ENCODE measurements around the gene ARHGDIA. TPM values are rescaled to one million over a fixed set of nuclear protein-coding genes. Genes with fewer than 3 reads are reported as not detected.

ARHGDIA gene
- polyA plus RNA-seq, 1 experiment, result 62.2 TPM

DNA sequence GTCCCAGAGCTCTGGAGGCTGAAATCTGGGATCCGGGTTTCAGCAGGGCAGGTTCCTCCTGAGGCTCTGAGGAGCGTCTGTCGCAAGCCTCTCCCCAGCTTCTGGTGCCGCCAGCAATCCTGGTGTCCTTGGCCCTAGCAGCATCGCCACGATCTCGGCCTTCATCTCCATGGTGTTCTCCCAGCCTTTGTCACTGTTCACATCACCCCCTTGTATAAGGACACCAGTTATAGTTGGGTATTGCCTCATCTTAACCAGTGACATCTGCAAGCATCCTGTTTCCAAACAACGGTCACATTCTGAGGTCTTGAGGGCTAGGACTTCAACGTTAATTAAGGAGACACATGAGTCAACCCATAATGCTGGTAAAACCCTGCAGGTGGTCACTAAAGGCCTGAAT is 33.5 kb downstream of the ARHGDIA start:
- ChIA-PET CTCF (no interaction called here), POLR2A (no interaction called here)
- no peaks in the 10 kb centered on the region; the same call in 1 of the 2 replicates for H3K9me3 ChIP-seq (ENCODE audit: control insufficient read depth, insufficient read depth, low read length)
- no peak overlapping the region for H3K27ac ChIP-seq (ENCODE audit: low read depth, low read length)
- no peaks in the 10 kb centered on the region for H3K27me3 ChIP-seq (ENCODE audit: control insufficient read depth, insufficient read depth, low read length)
- DNase-seq (ENCODE audit: low read depth, low spot score), result no peak
- TF ChIP-seq, protein P1, sequence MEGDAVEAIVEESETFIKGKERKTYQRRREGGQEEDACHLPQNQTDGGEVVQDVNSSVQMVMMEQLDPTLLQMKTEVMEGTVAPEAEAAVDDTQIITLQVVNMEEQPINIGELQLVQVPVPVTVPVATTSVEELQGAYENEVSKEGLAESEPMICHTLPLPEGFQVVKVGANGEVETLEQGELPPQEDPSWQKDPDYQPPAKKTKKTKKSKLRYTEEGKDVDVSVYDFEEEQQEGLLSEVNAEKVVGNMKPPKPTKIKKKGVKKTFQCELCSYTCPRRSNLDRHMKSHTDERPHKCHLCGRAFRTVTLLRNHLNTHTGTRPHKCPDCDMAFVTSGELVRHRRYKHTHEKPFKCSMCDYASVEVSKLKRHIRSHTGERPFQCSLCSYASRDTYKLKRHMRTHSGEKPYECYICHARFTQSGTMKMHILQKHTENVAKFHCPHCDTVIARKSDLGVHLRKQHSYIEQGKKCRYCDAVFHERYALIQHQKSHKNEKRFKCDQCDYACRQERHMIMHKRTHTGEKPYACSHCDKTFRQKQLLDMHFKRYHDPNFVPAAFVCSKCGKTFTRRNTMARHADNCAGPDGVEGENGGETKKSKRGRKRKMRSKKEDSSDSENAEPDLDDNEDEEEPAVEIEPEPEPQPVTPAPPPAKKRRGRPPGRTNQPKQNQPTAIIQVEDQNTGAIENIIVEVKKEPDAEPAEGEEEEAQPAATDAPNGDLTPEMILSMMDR (IDR thresholded peaks at IDR 0.05; ENCODE audit: low read depth, low read length), result no peak
- no peak overlapping the region for H3K4me3 ChIP-seq (ENCODE audit: low read depth, low read length)

DNA sequence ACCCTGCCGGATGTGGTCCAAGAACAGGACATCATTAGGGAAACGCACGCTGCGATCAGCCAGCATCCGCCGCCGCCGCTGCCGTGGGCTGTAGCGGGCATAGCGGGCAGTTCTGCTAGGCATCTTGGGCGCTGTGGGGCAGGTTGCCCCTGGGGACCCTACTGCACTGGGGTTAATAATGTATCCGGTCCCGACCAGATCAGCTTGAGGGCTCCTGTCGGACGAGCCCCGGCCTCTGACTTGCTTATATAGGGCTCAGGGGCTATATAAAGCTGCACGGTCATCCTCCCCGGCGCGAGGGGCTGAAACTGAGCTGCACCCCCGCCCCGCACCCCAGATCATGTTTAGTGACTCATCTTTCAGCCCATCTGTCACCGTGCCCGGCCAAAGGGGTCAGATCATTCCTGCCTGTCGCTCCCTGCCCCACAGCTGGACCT is 36.3 kb downstream of the ARHGDIA start, which contains the start of gene PPP1R27:
Gene PPP1R27 (minus strand): TSS at position 220 of the 437 bp plus-strand sequence. CDS start 97 bp downstream, at position 123.
- CTCF ChIA-PET, result no interaction called here
- Histone ChIP-seq H3K27me3 (ENCODE audit: control insufficient read depth, insufficient read depth, low read length) (no peaks in the 10 kb centered on the region), H3K27ac (ENCODE audit: low read depth, low read length) (no peak within 1 kb of the TSS), H3K9me3 (ENCODE audit: control insufficient read depth, insufficient read depth, low read length) (no peaks in the 10 kb centered on the region; the same call in 1 of the 2 replicates), H3K4me3 (ENCODE audit: low read depth, low read length) (peak within 1 kb of the TSS; percentile 80)
- TF ChIP-seq, protein P1 (IDR thresholded peaks at IDR 0.05; ENCODE audit: low read depth, low read length), result no peak
- no peak for DNase-seq (ENCODE audit: low read depth, low spot score)
- POLR2A ChIA-PET, result no interaction called here

DNA sequence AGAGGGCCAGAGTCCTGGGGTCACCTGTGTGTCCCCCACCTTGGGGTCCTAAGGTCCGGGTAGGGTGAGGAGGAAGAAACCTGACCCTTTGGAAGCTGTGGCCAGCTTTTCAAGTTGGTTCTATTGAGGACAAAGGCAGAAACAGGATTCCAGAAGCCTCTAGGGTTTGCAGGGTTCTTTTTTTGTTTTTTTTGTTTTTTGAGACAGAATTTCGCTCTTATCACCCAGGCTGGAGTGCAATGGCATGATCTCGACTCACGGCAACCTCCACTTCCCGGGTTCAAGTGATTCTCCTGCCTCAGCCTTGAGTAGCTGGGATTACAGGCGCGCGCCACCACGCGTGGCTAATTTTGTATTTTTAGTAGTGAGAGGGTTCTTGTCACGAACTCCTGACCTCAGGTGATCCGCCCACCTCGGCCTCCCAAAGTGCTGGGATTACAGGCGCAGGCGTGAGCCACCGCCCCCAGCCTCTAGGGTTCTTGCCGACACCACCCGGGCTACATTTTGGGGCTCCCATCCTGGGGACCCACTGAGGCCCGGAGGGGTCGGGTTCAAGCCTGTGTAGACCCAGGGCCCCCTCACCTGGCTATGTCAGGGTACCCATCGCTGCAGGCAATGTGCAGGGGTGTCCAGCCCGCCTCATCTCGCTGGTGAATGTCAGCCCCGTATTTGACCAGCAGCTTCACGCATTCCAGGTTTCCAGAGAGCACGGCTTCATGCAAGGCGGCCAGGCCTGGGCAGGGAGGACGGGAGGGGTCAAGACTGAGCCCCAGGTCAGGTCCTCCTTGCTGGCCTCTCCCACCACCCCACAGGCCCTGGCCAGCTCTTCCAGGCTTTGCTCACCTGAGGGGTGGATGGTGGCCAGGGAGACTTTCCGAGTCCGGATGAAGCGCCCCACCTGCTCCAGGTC is 37.0 kb downstream of the ARHGDIA start:
- no peaks in the 10 kb centered on the region; the same call in 1 of the 2 replicates for H3K9me3 ChIP-seq (ENCODE audit: control insufficient read depth, insufficient read depth, low read length)
- H3K4me3 ChIP-seq (ENCODE audit: low read depth, low read length), result peak overlapping the region; percentile 80
- peak overlapping the region; percentile 89 for H3K27ac ChIP-seq (ENCODE audit: low read depth, low read length)
- ChIA-PET CTCF (no interaction called here), POLR2A (interaction anchor here (0.9 to 1.7 kb wide), 8 partner anchors 8 to 132 kb away, joined by 3 to 12 read pairs (median 6); partner anchors contain the start of genes MRPL12 and P4HB)
- DNase-seq (ENCODE audit: low read depth, low spot score), result no peak
- TF ChIP-seq, protein P1 (IDR thresholded peaks at IDR 0.05; ENCODE audit: low read depth, low read length), result no peak
- H3K27me3 ChIP-seq (ENCODE audit: control insufficient read depth, insufficient read depth, low read length), result no peaks in the 10 kb centered on the region

DNA sequence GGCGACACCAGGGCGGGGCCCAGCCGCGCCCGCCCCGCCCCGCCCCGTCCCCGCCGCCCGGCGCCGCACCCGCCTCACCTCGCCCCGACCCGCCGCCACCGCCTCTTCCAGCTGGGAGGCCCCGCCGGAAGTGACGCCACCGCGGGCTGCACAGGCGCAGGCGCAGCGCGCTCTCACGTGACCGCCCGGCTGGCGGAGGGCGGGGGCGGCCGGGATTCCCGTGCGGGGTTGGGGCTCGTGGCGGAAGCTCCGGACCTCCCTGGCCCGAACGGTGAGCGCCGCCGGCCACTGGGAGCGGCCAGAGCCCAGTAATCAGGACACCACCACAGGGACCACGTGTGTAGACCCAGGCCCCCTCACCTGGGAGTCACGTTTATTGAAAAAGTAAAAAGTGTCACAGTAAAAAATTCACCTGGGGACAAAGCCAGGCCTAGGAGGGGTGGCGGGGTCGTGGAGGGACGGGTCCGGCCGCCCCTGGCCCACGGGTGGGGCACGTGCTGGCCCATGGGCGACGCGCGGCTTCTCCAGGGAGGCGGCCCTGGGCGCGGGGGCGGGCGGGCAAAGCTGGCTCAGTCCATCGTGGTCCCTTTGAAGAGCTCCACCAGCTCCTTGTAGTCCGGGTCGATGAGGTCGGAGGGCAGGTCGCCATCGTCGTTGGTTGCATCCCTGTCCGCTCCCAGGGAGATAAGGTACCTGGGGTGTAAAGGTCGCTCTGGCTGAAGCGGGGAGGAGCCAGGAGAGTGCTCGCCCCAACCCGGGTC is 37.8 kb downstream of the ARHGDIA start, which contains the start of gene MCRIP1:
Gene MCRIP1 (minus strand): TSS at position 132 of the 761 bp plus-strand sequence. CDS start 8,785 bp downstream, outside the sequence.
- DNase-seq (ENCODE audit: low read depth, low spot score), result peak; percentile 65
- H3K4me3 ChIP-seq (ENCODE audit: low read depth, low read length), result peak within 1 kb of the TSS; percentile 80
- ChIA-PET POLR2A (interaction anchor here (0.7 to 1.7 kb wide), 13 partner anchors 9 to 131 kb away, joined by 3 to 12 read pairs (median 5); partner anchors contain the start of genes MRPL12 and P4HB), CTCF (interaction anchor here (0.6 kb wide), 1 partner anchor 122 kb away, joined by 3 read pairs; no protein-coding TSS in a partner anchor)
- TF ChIP-seq, protein P1 (IDR thresholded peaks at IDR 0.05; ENCODE audit: low read depth, low read length), result no peak
- no peaks in the 10 kb centered on the region; the same call in 1 of the 2 replicates for H3K9me3 ChIP-seq (ENCODE audit: control insufficient read depth, insufficient read depth, low read length)
- no peaks in the 10 kb centered on the region for H3K27me3 ChIP-seq (ENCODE audit: control insufficient read depth, insufficient read depth, low read length)
- peak within 1 kb of the TSS; percentile 89 for H3K27ac ChIP-seq (ENCODE audit: low read depth, low read length)
